ENCODE results near the gene ADCYAP1. TPM values are rescaled to one million over a fixed set of nuclear protein-coding genes. Genes with fewer than 3 reads are reported as not detected.

The ADCYAP1 gene
- total RNA-seq, 6 experiments from 2014 or later, result not detected

- Mint-ChIP-seq H3K27me3 (ENCODE audit: insufficient read depth) (peaks cover 12% of the 10 kb centered on the region), H3K36me3 (ENCODE audit: low read depth) (peaks cover 3% of the 10 kb centered on the region; the same call in 1 of the 2 replicates), H3K9me3 (no peaks in the 10 kb centered on the region), H3K4me3 (no peak overlapping the region), H3K27ac (no peak overlapping the region), H3K4me1 (ENCODE audit: low read depth) (peaks cover 6% of the 10 kb centered on the region)
- TF ChIP-seq CTCF (IDR thresholded peaks at IDR 0.05), result no peak
- no peak for DNase-seq
These were observed 6.8 kb downstream of the ADCYAP1 start for GRCh38 chr18:911486-911885.

- H3K27me3 Mint-ChIP-seq (ENCODE audit: insufficient read depth), result peaks cover 4% of the 10 kb centered on the region
- TF ChIP-seq CTCF (IDR thresholded peaks at IDR 0.05), result no peak
These were observed 11.9 kb downstream of the ADCYAP1 start for GRCh38 chr18:916562-916961.

GRCh38 chr18:919078-919477 is 14.4 kb downstream of the ADCYAP1 start:
- Mint-ChIP-seq H3K27ac (no peak overlapping the region), H3K36me3 (ENCODE audit: low read depth) (no peaks in the 10 kb centered on the region), H3K9me3 (peaks cover 8% of the 10 kb centered on the region; the same call in 1 of the 2 replicates), H3K4me3 (no peak overlapping the region), H3K4me1 (ENCODE audit: low read depth) (no peaks in the 10 kb centered on the region), H3K27me3 (ENCODE audit: insufficient read depth) (peaks cover 2% of the 10 kb centered on the region; the same call in 1 of the 2 replicates)
- TF ChIP-seq CTCF (IDR thresholded peaks at IDR 0.05), result no peak
- no peak for DNase-seq

More at GRCh38 chr18:916562-916961, 11.9 kb downstream of the ADCYAP1 start:
- Mint-ChIP-seq H3K4me3 (no peak overlapping the region), H3K9me3 (peaks cover 8% of the 10 kb centered on the region; the same call in 1 of the 2 replicates), H3K27ac (no peak overlapping the region), H3K36me3 (ENCODE audit: low read depth) (no peaks in the 10 kb centered on the region), H3K4me1 (ENCODE audit: low read depth) (no peaks in the 10 kb centered on the region)
- DNase-seq, result no peak

GRCh38 chr18:923144-923866 is 18.6 kb downstream of the ADCYAP1 start:
- H3K9me3 Mint-ChIP-seq, result peaks cover 10% of the 10 kb centered on the region; the same call in 1 of the 2 replicates
- no peaks in the 10 kb centered on the region; the same call in 1 of the 2 replicates for H3K27me3 Mint-ChIP-seq (ENCODE audit: insufficient read depth)

GRCh38 chr18:924987-925386 is 20.3 kb downstream of the ADCYAP1 start:
- DNase-seq, result no peak
- no peaks in the 10 kb centered on the region; the same call in 1 of the 2 replicates for H3K27me3 Mint-ChIP-seq (ENCODE audit: insufficient read depth)
- H3K9me3 Mint-ChIP-seq, result peaks cover 10% of the 10 kb centered on the region; the same call in 1 of the 2 replicates
- H3K27ac Mint-ChIP-seq, result no peak overlapping the region
- H3K4me3 Mint-ChIP-seq, result no peak overlapping the region
- H3K4me1 Mint-ChIP-seq (ENCODE audit: low read depth), result no peaks in the 10 kb centered on the region
- no peak for TF ChIP-seq CTCF (IDR thresholded peaks at IDR 0.05)
- no peaks in the 10 kb centered on the region for H3K36me3 Mint-ChIP-seq (ENCODE audit: low read depth)

More at GRCh38 chr18:923144-923866, 18.6 kb downstream of the ADCYAP1 start:
- no peak for DNase-seq
- H3K4me3 Mint-ChIP-seq, result no peak overlapping the region
- H3K4me1 Mint-ChIP-seq (ENCODE audit: low read depth), result no peaks in the 10 kb centered on the region
- TF ChIP-seq CTCF (IDR thresholded peaks at IDR 0.05), result no peak
- H3K36me3 Mint-ChIP-seq (ENCODE audit: low read depth), result no peaks in the 10 kb centered on the region
- no peak overlapping the region for H3K27ac Mint-ChIP-seq

Measured in HFFc6 (cell line).